Uterus (tissue), 2 donors: ENCODE data around the gene P2RX3.

Source experiments
- POLR2A ChIP-seq, 2 donors: fragments of 450-650 bp; IDR thresholded peaks; one replicate each; pipeline ENCODE4 v1.6.1; 2016; ENCODE audit warnings: antibody characterized with exemption in 2 of 2, mild to moderate bottlenecking in 1 of 2, moderate library complexity in 1 of 2
- TF ChIP-seq, protein P1 (sequence below), 4 experiments: fragments of 200-600 bp in 2 of 4; fragments of 450-650 bp in 2 of 4; sonication (generic) in 2 of 4; IDR thresholded peaks; one replicate each; pipeline ENCODE4 v1.5.1; 2016 to 2019; ENCODE audit warnings: antibody characterized with exemption in 4 of 4, mild to moderate bottlenecking in 2 of 4, moderate library complexity in 1 of 4

DNA sequence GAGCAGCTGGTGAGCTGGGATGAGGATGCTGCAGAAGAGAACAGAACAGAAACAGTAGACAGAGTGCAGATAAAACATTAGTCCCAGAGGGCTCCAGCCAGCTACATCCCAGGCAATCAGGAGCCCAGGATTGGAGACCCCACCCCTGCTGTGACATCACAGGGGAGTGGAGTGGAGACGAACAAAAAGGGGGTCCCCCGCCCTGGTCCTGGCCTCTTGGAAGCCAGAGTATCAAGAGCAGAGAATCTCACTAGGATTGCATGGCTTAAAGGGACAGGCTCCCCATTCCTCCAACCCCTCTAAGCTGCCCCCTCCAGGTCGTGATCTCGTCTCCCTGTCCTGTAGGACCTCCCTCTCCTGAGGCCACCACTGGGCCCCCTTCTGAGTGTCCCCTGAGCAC lies at the start of gene P2RX3:
- TF ChIP-seq, protein P1, sequence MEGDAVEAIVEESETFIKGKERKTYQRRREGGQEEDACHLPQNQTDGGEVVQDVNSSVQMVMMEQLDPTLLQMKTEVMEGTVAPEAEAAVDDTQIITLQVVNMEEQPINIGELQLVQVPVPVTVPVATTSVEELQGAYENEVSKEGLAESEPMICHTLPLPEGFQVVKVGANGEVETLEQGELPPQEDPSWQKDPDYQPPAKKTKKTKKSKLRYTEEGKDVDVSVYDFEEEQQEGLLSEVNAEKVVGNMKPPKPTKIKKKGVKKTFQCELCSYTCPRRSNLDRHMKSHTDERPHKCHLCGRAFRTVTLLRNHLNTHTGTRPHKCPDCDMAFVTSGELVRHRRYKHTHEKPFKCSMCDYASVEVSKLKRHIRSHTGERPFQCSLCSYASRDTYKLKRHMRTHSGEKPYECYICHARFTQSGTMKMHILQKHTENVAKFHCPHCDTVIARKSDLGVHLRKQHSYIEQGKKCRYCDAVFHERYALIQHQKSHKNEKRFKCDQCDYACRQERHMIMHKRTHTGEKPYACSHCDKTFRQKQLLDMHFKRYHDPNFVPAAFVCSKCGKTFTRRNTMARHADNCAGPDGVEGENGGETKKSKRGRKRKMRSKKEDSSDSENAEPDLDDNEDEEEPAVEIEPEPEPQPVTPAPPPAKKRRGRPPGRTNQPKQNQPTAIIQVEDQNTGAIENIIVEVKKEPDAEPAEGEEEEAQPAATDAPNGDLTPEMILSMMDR (IDR thresholded peaks at IDR 0.05) = no peak
- TF ChIP-seq POLR2A (IDR thresholded peaks at IDR 0.05) = no peak
